Measurements from ENCODE around the gene MYO15B.
"Not testable (repeated sequence)": the region's sequence is repeated elsewhere in the genome, so short reads cannot be mapped to it uniquely, and the experiment has no call there.

The MYO15B gene

GRCh38 chr17:75576661-75577060 is 10.9 kb upstream of the MYO15B start:
- DNase-seq, result no peak

GRCh38 chr17:75581121-75581725 is 6.4 kb upstream of the MYO15B start:
- DNase-seq, result not testable (repeated sequence)

- DNase-seq, result not testable (repeated sequence)
Observed at GRCh38 chr17:75583197-75583596, 4.4 kb upstream of the MYO15B start.

- DNase-seq, result no peak
Observed at GRCh38 chr17:75584849-75585175, 2.8 kb upstream of the MYO15B start.

GRCh38 chr17:75588596-75589011 is 1.0 kb downstream of the MYO15B start:
- no peak for DNase-seq

GRCh38 chr17:75589012-75589918 is 1.7 kb downstream of the MYO15B start:
- peak; percentile 73 for DNase-seq

GRCh38 chr17:75589919-75590303 is 2.3 kb downstream of the MYO15B start:
- DNase-seq, result no peak

- no peak for DNase-seq
Observed at GRCh38 chr17:75590314-75590761, 2.7 kb downstream of the MYO15B start.

GRCh38 chr17:75590849-75591721 is 3.5 kb downstream of the MYO15B start:
- no peak for DNase-seq

GRCh38 chr17:75591722-75592302 is 4.2 kb downstream of the MYO15B start:
- no peak for DNase-seq

- DNase-seq, result no peak
Observed at GRCh38 chr17:75592348-75593020, 4.9 kb downstream of the MYO15B start.

- DNase-seq, result not testable (repeated sequence)
Observed at GRCh38 chr17:75593430-75593829, 5.8 kb downstream of the MYO15B start.

GRCh38 chr17:75594499-75595283 is 7.1 kb downstream of the MYO15B start:
- no peak for DNase-seq

GRCh38 chr17:75595284-75595919 is 7.8 kb downstream of the MYO15B start:
- no peak for DNase-seq

- DNase-seq, result no peak
Observed at GRCh38 chr17:75595920-75596313, 8.3 kb downstream of the MYO15B start.

GRCh38 chr17:75596320-75597087 is 8.9 kb downstream of the MYO15B start:
- no peak for DNase-seq

- no peak for DNase-seq
Observed at GRCh38 chr17:75601057-75601987, 13.7 kb downstream of the MYO15B start.

- DNase-seq, result no peak
Observed at GRCh38 chr17:75602644-75603043, 15.0 kb downstream of the MYO15B start.

GRCh38 chr17:75603123-75603522 is 15.5 kb downstream of the MYO15B start:
- DNase-seq, result no peak
